ENCODE measurements around the gene ZMAT3. TPM values are rescaled to one million over a fixed set of nuclear protein-coding genes. Genes with fewer than 3 reads are reported as not detected.

The ZMAT3 gene
- total RNA-seq, 1 donor from 2014 or later: 12.8 TPM

DNA sequence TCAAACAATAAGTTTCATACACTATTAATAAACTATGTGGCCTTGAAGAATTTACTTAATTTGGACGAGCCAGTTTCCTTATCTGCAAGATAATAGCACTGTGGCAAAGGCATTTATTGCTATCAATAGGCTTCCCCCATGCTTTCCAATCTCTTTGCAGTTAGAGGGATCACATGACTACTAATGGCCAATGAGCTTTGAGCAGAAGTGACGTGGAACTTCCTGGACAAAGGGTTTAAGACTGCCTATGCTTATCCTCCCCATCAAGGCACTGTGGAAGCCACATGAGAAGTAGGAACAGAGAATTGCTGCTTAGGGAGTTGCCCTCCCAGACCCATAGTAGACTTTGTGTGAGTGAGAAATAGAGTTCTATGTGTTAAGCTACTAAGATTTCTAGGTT, 16.7 kb upstream of the ZMAT3 start:
- H3K27me3 ChIP-seq (ENCODE audit: low read depth): no peaks in the 10 kb centered on the region
- H3K4me3 ChIP-seq: no peak overlapping the region
- DNase-seq: no peak
- intact Hi-C loops (cut with micrococcal nuclease): no loop called here
- TF ChIP-seq, protein P1, sequence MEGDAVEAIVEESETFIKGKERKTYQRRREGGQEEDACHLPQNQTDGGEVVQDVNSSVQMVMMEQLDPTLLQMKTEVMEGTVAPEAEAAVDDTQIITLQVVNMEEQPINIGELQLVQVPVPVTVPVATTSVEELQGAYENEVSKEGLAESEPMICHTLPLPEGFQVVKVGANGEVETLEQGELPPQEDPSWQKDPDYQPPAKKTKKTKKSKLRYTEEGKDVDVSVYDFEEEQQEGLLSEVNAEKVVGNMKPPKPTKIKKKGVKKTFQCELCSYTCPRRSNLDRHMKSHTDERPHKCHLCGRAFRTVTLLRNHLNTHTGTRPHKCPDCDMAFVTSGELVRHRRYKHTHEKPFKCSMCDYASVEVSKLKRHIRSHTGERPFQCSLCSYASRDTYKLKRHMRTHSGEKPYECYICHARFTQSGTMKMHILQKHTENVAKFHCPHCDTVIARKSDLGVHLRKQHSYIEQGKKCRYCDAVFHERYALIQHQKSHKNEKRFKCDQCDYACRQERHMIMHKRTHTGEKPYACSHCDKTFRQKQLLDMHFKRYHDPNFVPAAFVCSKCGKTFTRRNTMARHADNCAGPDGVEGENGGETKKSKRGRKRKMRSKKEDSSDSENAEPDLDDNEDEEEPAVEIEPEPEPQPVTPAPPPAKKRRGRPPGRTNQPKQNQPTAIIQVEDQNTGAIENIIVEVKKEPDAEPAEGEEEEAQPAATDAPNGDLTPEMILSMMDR (IDR thresholded peaks at IDR 0.05; ENCODE audit: borderline replicate concordance): no peak
- H3K4me1 ChIP-seq: no peaks in the 10 kb centered on the region
- no peaks in the 10 kb centered on the region for H3K36me3 ChIP-seq
- H3K27ac ChIP-seq (replicated peaks): no peak overlapping the region
- H3K9me3 ChIP-seq (replicated peaks): no peaks in the 10 kb centered on the region

GRCh38 chr3:179083977-179084376, 12.4 kb upstream of the ZMAT3 start:
- Histone ChIP-seq H3K4me3 (no peak overlapping the region), H3K4me1 (no peaks in the 10 kb centered on the region), H3K27me3 (ENCODE audit: low read depth) (no peaks in the 10 kb centered on the region), H3K27ac (replicated peaks) (no peak overlapping the region), H3K36me3 (no peaks in the 10 kb centered on the region), H3K9me3 (replicated peaks) (no peaks in the 10 kb centered on the region)
- intact Hi-C loops (cut with micrococcal nuclease): no loop called here
- DNase-seq: no peak
- TF ChIP-seq, protein P1 (IDR thresholded peaks at IDR 0.05; ENCODE audit: borderline replicate concordance): no peak

GRCh38 chr3:179082416-179082815, 10.8 kb upstream of the ZMAT3 start:
- Histone ChIP-seq H3K36me3 (no peaks in the 10 kb centered on the region), H3K9me3 (replicated peaks) (no peaks in the 10 kb centered on the region), H3K27me3 (ENCODE audit: low read depth) (no peaks in the 10 kb centered on the region), H3K4me3 (no peak overlapping the region), H3K4me1 (no peaks in the 10 kb centered on the region), H3K27ac (replicated peaks) (no peak overlapping the region)
- TF ChIP-seq, protein P1 (IDR thresholded peaks at IDR 0.05; ENCODE audit: borderline replicate concordance): no peak
- intact Hi-C loops (cut with micrococcal nuclease): no loop called here
- DNase-seq: no peak

DNA sequence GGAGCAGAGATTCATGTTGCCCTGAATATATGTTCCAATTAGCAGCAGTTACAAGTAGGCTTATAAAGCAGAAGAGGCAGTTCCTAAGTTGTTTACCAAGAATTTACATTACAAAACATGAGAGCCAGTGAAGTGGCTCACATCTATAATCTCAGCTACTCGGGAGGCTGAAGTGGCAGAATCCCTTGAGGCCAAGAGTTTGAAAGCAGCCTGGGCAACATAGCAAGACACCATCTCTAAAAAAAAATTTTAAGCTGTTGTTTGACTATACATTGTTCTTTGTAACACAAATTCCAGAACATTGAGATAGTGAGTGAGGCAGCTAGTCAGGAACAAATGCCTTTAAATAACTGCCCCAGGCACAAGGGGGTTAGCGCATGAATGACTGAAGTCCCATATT, 10.3 kb upstream of the ZMAT3 start:
- H3K36me3 ChIP-seq: no peaks in the 10 kb centered on the region
- H3K4me3 ChIP-seq: no peak overlapping the region
- TF ChIP-seq, protein P1 (IDR thresholded peaks at IDR 0.05; ENCODE audit: borderline replicate concordance): no peak
- no peaks in the 10 kb centered on the region for H3K4me1 ChIP-seq
- H3K27ac ChIP-seq (replicated peaks): no peak overlapping the region
- intact Hi-C loops (cut with micrococcal nuclease): no loop called here
- DNase-seq: no peak
- H3K27me3 ChIP-seq (ENCODE audit: low read depth): no peaks in the 10 kb centered on the region
- H3K9me3 ChIP-seq (replicated peaks): no peaks in the 10 kb centered on the region

- intact Hi-C loops (cut with micrococcal nuclease): no loop called here
- TF ChIP-seq, protein P1 (IDR thresholded peaks at IDR 0.05; ENCODE audit: borderline replicate concordance): no peak
Measured at GRCh38 chr3:179079537-179079936, 7.9 kb upstream of the ZMAT3 start.

More at GRCh38 chr3:179079537-179079936, 7.9 kb upstream of the ZMAT3 start:
- Histone ChIP-seq H3K4me3 (no peak overlapping the region), H3K9me3 (replicated peaks) (no peaks in the 10 kb centered on the region), H3K4me1 (no peaks in the 10 kb centered on the region), H3K27me3 (ENCODE audit: low read depth) (no peaks in the 10 kb centered on the region), H3K27ac (replicated peaks) (no peak overlapping the region), H3K36me3 (no peaks in the 10 kb centered on the region)
- no peak for DNase-seq
